PFSK-1 (cell line): ENCODE measurements around the gene TTC28.

Source experiments
- FOXP2 ChIP-seq: optimal IDR thresholded peaks from 2 replicates; pipeline ENCODE3; 2011; ENCODE audit warnings: borderline replicate concordance, control low read depth, inconsistent platforms; ENCODE audit not compliant: insufficient read depth; ENCODE audit errors: extremely low read length, extremely low read depth
- POLR2AphosphoS5 ChIP-seq: IDR thresholded peaks from 2 replicates; pipeline ENCODE4 v1.6.1; 2012; ENCODE audit warnings: low read depth, mild to moderate bottlenecking, control low read depth, low read length, moderate library complexity
- REST ChIP-seq, 2 experiments: IDR thresholded peaks; 2 replicates each; pipeline versions ENCODE4 v1.6.1 to v1.8.0; 2011 to 2012; ENCODE audit warnings: low read depth in 2 of 2, low read length in 2 of 2, control low read depth in 1 of 2, inconsistent platforms in 1 of 2, mild to moderate bottlenecking in 1 of 2, moderate library complexity in 1 of 2; ENCODE audit not compliant: insufficient read depth in 1 of 2
- SIN3A ChIP-seq: IDR thresholded peaks from 2 replicates; pipeline ENCODE4 v1.6.1; 2012; ENCODE audit warnings: mild to moderate bottlenecking, low read length, moderate library complexity, borderline replicate concordance; ENCODE audit not compliant: insufficient read depth
- TAF1 ChIP-seq: IDR thresholded peaks from 2 replicates; pipeline ENCODE4 v1.6.1; 2012; ENCODE audit warnings: low read length, control low read depth, borderline replicate concordance; ENCODE audit not compliant: insufficient read depth

Gene TTC28

GRCh38 chr22:28379075-28379779 lies 300.4 kb downstream of the TTC28 start:
- TF ChIP-seq POLR2AphosphoS5 (no peak), TAF1 (no peak), FOXP2 (no peak), REST (IDR thresholded peaks at IDR 0.05; ENCODE audit: insufficient read depth in 1 of 2, low read depth in 2 of 2, low read length in 2 of 2) (no peak), SIN3A (no peak)

- no peak for TF ChIP-seq TAF1
- no peak for TF ChIP-seq REST (IDR thresholded peaks at IDR 0.05; ENCODE audit: insufficient read depth in 1 of 2, low read depth in 2 of 2, low read length in 2 of 2)
- no peak for TF ChIP-seq SIN3A
- no peak for TF ChIP-seq FOXP2
- no peak for TF ChIP-seq POLR2AphosphoS5
Measured at GRCh38 chr22:28375761-28376534, 303.7 kb downstream of the TTC28 start.

- TF ChIP-seq REST (IDR thresholded peaks at IDR 0.05; ENCODE audit: insufficient read depth in 1 of 2, low read depth in 2 of 2, low read length in 2 of 2) (no peak), POLR2AphosphoS5 (no peak), FOXP2 (no peak), TAF1 (no peak), SIN3A (no peak)
Measured at GRCh38 chr22:28373831-28374230, 305.8 kb downstream of the TTC28 start.

- no peak for TF ChIP-seq SIN3A
- no peak for TF ChIP-seq REST (IDR thresholded peaks at IDR 0.05; ENCODE audit: insufficient read depth in 1 of 2, low read depth in 2 of 2, low read length in 2 of 2)
- TF ChIP-seq POLR2AphosphoS5 = no peak
- no peak for TF ChIP-seq FOXP2
- TF ChIP-seq TAF1 = no peak
Measured at GRCh38 chr22:28369854-28370253, 309.8 kb downstream of the TTC28 start.

- TF ChIP-seq POLR2AphosphoS5 = no peak
- TF ChIP-seq REST (IDR thresholded peaks at IDR 0.05; ENCODE audit: insufficient read depth in 1 of 2, low read depth in 2 of 2, low read length in 2 of 2) = no peak
- TF ChIP-seq TAF1 = no peak
- no peak for TF ChIP-seq SIN3A
- no peak for TF ChIP-seq FOXP2
Measured at GRCh38 chr22:28366856-28367255, 312.8 kb downstream of the TTC28 start.
